RWPE2 (cell line): ENCODE results near the gene SHISA9.

Source experiments
- ATAC-seq: fragments of 200-7000 bp; cut with Tn5 transposase; 3 replicates; pipeline ENCODE4 v1.9.1; 2021; ENCODE audit warnings: low read depth
- DNase-seq: peaks from one replicate; pipeline ENCODE4 v3.0.0-alpha.2; 2020; ENCODE audit warnings: low spot score
- H3K27ac ChIP-seq: fragments of 450-650 bp; 2 replicates; pipeline ENCODE4 v1.5.1; 2017; ENCODE audit warnings: mild to moderate bottlenecking; ENCODE audit not compliant: poor library complexity, severe bottlenecking
- H3K27me3 ChIP-seq: fragments of 250-450 bp; sonication (Bioruptor Pico); 2 replicates; pipeline ENCODE4 v1.5.1; 2021; ENCODE audit warnings: mild to moderate bottlenecking, moderate library complexity; ENCODE audit not compliant: insufficient read depth, poor library complexity, severe bottlenecking
- H3K36me3 ChIP-seq: fragments of 250-450 bp; sonication (Bioruptor Pico); 2 replicates; pipeline ENCODE4 v1.5.1; 2020; ENCODE audit warnings: low read depth, mild to moderate bottlenecking, moderate library complexity
- H3K4me1 ChIP-seq: fragments of 250-450 bp; sonication (Bioruptor Pico); 2 replicates; pipeline ENCODE4 v1.5.1; 2021; ENCODE audit warnings: mild to moderate bottlenecking, moderate library complexity; ENCODE audit not compliant: insufficient read depth, poor library complexity, severe bottlenecking
- H3K4me3 ChIP-seq: fragments of 250-450 bp; sonication (Bioruptor Pico); 2 replicates; pipeline ENCODE4 v1.5.1; 2021; ENCODE audit warnings: mild to moderate bottlenecking, moderate library complexity; ENCODE audit not compliant: severe bottlenecking
- H3K9me3 ChIP-seq: fragments of 250-450 bp; sonication (Bioruptor Pico); 2 replicates; pipeline ENCODE4 v1.5.1; 2021; ENCODE audit warnings: mild to moderate bottlenecking, moderate library complexity; ENCODE audit not compliant: severe bottlenecking
- TF ChIP-seq, protein P1 (sequence below): fragments of 450-650 bp; IDR thresholded peaks from one replicate; pipeline ENCODE4 v1.5.1; 2017; ENCODE audit warnings: mild to moderate bottlenecking, moderate library complexity; ENCODE audit not compliant: poor library complexity, severe bottlenecking

Gene SHISA9

DNA sequence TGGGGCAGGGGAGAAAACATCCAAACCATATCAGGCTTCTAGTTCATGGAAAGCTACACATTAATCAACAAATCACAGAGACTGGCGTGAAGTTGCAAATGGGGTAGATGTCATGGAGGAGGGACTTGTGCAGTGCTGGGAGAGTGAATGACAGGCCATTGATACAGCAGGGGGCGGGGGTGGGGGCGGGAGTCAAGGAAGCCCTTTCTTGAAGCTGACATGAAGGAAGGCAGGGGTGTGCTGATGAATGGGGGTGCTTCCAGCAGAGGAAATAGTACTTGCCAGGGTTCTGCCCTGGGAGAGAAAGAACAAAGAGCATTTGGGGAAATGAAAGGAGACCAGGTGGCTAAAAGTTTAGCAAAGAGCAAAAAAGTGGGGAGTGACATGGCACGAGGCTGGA, 269.9 kb downstream of the SHISA9 start:
- no peaks in the 10 kb centered on the region for H3K4me1 ChIP-seq
- H3K4me3 ChIP-seq, result no peak overlapping the region
- H3K27ac ChIP-seq, result no peak overlapping the region
- no peaks in the 10 kb centered on the region for H3K36me3 ChIP-seq
- TF ChIP-seq, protein P1, sequence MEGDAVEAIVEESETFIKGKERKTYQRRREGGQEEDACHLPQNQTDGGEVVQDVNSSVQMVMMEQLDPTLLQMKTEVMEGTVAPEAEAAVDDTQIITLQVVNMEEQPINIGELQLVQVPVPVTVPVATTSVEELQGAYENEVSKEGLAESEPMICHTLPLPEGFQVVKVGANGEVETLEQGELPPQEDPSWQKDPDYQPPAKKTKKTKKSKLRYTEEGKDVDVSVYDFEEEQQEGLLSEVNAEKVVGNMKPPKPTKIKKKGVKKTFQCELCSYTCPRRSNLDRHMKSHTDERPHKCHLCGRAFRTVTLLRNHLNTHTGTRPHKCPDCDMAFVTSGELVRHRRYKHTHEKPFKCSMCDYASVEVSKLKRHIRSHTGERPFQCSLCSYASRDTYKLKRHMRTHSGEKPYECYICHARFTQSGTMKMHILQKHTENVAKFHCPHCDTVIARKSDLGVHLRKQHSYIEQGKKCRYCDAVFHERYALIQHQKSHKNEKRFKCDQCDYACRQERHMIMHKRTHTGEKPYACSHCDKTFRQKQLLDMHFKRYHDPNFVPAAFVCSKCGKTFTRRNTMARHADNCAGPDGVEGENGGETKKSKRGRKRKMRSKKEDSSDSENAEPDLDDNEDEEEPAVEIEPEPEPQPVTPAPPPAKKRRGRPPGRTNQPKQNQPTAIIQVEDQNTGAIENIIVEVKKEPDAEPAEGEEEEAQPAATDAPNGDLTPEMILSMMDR, result no peak
- no peaks in the 10 kb centered on the region for H3K27me3 ChIP-seq
- H3K9me3 ChIP-seq, result no peaks in the 10 kb centered on the region
- no peak for DNase-seq
- no peak for ATAC-seq

DNA sequence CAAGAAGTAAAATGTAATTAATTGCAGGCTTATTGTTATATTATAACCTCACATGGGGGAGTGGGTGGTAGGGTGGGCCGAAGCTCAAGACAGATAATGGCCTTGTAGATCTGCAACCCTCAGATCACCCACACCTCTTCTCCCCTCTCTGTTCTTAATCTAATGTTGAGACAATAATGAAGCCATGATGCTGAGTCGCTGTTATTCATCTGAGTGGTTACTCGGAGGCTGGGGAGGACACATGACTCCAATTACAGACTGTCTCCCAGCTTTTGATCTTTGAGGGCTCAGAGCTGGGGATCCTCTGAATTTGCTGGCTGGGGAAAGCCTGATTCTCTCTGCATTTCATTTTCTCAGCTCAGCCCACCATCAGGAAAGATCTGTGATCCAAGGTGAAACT, 275.3 kb downstream of the SHISA9 start:
- Histone ChIP-seq H3K27me3 (no peaks in the 10 kb centered on the region), H3K27ac (no peak overlapping the region), H3K4me1 (no peaks in the 10 kb centered on the region), H3K9me3 (no peaks in the 10 kb centered on the region), H3K36me3 (no peaks in the 10 kb centered on the region), H3K4me3 (no peak overlapping the region)
- DNase-seq (no peak), ATAC-seq (no peak)
- TF ChIP-seq, protein P1, result no peak

DNA sequence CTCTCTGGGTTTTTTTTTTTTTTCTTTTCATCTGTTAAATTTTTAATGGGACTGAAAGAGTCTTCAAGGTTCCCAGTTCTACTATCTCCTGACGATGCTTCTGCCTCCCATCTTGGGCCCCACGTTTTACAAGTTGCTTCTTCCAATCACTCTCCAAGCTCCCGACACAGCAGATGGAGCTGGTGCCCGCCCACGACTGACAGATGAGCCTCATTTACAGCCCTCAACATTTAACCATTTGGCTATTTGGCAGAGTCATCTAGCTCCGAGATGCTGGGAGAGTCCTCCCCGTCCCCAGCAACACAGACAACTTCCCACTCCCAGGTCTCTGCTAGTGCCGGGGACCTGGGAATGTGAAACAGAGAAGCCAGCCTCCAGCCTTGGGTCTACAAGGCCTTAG, 276.9 kb downstream of the SHISA9 start:
- TF ChIP-seq, protein P1, result no peak
- no peaks in the 10 kb centered on the region for H3K36me3 ChIP-seq
- H3K9me3 ChIP-seq, result peaks cover 2% of the 10 kb centered on the region
- no peak for ATAC-seq
- H3K27ac ChIP-seq, result no peak overlapping the region
- H3K4me3 ChIP-seq, result no peak overlapping the region
- no peaks in the 10 kb centered on the region for H3K27me3 ChIP-seq
- no peaks in the 10 kb centered on the region for H3K4me1 ChIP-seq
- DNase-seq, result no peak

DNA sequence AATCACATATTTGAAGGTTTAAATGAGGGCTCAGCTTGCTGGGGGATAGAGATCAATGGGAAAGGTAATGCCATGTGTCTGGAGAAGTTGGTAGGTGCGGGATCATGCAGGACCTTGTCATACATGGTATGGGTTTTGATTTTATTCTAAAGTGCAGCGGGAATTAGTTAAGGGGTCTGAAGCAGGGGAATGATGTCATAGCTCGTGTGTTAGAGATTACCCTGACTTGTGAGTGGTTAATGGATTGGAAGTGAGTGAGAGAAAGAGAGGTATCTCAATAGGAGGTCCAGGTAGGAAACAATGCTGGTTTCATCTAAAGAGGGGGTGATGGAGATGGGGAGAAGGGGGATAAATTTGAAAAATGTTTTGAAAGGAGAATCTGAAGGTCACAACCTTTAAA, 280.0 kb downstream of the SHISA9 start:
- H3K27me3 ChIP-seq, result no peaks in the 10 kb centered on the region
- ATAC-seq (no peak), DNase-seq (no peak)
- TF ChIP-seq, protein P1, result no peak
- H3K4me1 ChIP-seq, result no peaks in the 10 kb centered on the region
- H3K27ac ChIP-seq, result no peak overlapping the region
- H3K36me3 ChIP-seq, result no peaks in the 10 kb centered on the region
- H3K9me3 ChIP-seq, result peaks cover 2% of the 10 kb centered on the region
- no peak overlapping the region for H3K4me3 ChIP-seq

DNA sequence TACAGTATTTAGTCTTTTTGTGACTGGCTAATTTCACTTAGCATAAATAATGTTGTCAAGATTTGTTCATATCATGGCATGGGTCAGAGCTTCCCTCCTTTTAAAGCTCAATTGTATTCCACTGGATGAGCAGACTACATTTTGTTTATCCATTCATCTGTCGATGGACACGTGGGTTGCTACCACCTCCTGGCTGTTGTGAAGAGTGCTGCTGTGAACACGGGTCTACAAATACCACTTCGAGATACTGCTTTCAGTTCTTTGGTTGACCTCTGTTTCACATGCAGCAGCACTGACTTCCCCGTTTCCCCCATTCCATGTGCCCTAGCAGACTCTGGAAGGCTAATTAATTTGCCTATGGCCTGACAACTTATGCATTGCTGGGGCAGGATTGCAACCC, 285.4 kb downstream of the SHISA9 start:
- H3K27me3 ChIP-seq, result no peaks in the 10 kb centered on the region
- H3K36me3 ChIP-seq, result no peaks in the 10 kb centered on the region
- TF ChIP-seq, protein P1, result no peak
- H3K9me3 ChIP-seq, result peaks cover 2% of the 10 kb centered on the region
- H3K4me3 ChIP-seq, result no peak overlapping the region
- DNase-seq (no peak), ATAC-seq (no peak)
- H3K4me1 ChIP-seq, result no peaks in the 10 kb centered on the region
- H3K27ac ChIP-seq, result no peak overlapping the region
